GM12873 (cell line): ENCODE results near the gene RARA.

ENCODE experiments used
- CTCF ChIP-seq: IDR thresholded peaks from 2 replicates; pipeline ENCODE4 v1.5.1; 2012; ENCODE audit warnings: low read depth, mild to moderate bottlenecking, moderate library complexity, low read length, control low read depth; ENCODE audit not compliant: insufficient read depth; ENCODE audit errors: missing control alignments

The RARA gene

GRCh38 chr17:40372031-40372430, 63.1 kb downstream of the RARA start:
- TF ChIP-seq CTCF: no peak

- TF ChIP-seq CTCF: no peak
Observed at GRCh38 chr17:40373324-40373723, 64.3 kb downstream of the RARA start.

- no peak for TF ChIP-seq CTCF
Observed at GRCh38 chr17:40373999-40374398, 65.0 kb downstream of the RARA start.

- no peak for TF ChIP-seq CTCF
Observed at GRCh38 chr17:40374821-40375498, 66.0 kb downstream of the RARA start.

GRCh38 chr17:40377832-40378231, 68.9 kb downstream of the RARA start:
- TF ChIP-seq CTCF: no peak

GRCh38 chr17:40378966-40379365, 70.0 kb downstream of the RARA start:
- TF ChIP-seq CTCF: no peak

GRCh38 chr17:40382251-40382650, 73.3 kb downstream of the RARA start:
- no peak for TF ChIP-seq CTCF
